SW 1271 (cell line): ENCODE measurements around the gene CORO6.
"Not testable (repeated sequence)": the region's sequence is repeated elsewhere in the genome, so short reads cannot be mapped to it uniquely, and the experiment has no call there.

ENCODE experiments used
- DNase-seq, 2 experiments: peaks; one replicate each; lab custom pipeline; 2025; lab: John Stamatoyannopoulos, UW

CORO6 gene

GRCh38 chr17:29622337-29623282 is at the start of gene CORO6:
TSS of gene CORO6 (minus strand) at chr17:29622912. CDS start at chr17:29621421, 1,491 bp downstream.
- DNase-seq: peak in 1 of 2 experiments; percentile 11

DNA sequence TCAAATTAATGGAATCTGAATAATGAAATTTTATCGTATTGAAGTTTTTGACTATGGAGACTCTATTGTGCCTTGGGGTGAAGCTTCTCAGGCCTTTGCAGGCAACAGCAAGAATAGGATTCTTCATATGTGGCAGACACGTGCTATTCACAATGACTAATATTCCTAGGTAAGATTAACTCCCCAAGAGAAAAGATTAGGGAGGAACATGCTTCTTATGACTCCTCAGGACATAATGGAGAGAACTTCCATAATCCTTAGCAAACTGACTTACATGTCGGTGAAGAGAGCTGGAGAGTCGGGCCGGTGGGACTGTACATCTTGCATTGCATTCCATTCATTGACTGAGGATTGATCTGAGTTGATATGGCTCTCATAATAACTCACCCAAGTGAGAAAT is 48.9 kb upstream of the CORO6 start:
- no peak for DNase-seq

- no peak for DNase-seq
Observed at GRCh38 chr17:29669266-29669665, 46.6 kb upstream of the CORO6 start.

GRCh38 chr17:29667969-29668368 is 45.3 kb upstream of the CORO6 start:
- DNase-seq: no peak

DNA sequence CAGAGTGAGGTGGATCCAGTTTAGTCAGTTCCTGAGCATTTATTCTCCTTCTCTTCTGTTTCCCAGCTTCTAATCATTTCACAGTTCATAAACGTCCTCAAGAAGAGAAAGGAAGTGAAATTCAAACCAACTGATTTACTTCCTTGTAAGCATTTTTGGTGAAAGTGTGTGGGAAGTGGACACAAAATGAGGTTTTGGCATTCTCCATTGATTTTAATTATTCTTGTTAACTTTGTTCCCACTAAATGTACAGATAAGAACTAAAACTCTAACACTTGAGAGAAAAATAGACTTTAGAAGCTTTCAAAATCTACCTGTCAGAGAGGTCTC is 42.7 kb upstream of the CORO6 start:
- DNase-seq: no peak

DNA sequence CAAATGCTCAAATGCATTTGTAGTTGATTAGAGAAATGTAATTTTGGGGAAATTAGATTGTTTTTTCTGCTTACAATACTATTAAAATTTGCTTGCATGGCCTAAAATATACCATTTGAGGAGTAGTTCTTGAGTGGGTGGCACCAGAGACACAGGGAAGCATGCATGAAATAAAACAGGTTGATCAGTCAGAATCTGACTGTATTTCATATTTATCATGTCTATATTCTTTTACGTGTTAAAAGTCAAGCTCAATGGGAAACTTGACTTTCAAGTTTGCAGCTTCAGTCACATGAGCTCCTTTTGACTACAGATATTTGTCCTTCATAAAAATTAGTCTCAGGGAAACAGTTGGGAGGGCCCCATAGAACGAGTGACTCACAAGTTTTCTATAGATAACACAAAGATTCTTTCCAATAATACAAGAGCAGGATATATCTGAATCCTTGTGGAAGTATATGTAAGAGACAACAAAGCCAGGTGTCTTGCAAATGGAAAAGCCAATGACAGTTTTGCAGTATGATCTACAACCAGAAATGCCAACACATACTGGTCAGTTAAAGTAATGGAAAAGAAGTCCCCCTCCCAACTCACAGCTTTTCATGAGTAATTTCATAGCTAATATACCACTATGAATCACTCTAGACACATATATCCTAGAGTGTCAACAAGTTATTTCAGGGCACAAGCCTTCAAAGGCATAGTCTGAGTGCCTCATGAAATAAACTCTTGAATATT is 42.2 kb upstream of the CORO6 start:
- peak in 1 of 2 experiments; percentile 13 for DNase-seq

DNA sequence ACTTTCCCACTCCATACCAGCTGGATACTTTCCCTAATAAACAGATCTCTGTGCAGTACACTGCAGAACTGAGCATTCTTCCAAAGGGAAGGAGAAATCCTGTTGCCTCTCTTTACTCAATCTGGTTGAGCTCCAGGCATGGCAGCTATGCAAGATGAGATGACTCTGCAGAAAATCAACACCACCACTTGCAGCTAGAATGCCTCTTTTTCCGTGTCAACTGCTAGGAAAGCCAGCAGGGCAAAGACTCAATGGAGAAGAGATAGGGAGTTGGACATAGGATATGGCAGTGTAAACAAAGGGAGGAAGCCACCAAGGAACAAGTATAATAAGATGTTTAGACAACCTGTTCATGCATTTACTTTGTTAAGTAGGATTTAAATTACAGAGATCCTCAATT is 40.4 kb upstream of the CORO6 start:
- no peak for DNase-seq

- no peak for DNase-seq
Observed at GRCh38 chr17:29661213-29661612, 38.5 kb upstream of the CORO6 start.

GRCh38 chr17:29659155-29659554 is 36.4 kb upstream of the CORO6 start:
- no peak for DNase-seq

DNA sequence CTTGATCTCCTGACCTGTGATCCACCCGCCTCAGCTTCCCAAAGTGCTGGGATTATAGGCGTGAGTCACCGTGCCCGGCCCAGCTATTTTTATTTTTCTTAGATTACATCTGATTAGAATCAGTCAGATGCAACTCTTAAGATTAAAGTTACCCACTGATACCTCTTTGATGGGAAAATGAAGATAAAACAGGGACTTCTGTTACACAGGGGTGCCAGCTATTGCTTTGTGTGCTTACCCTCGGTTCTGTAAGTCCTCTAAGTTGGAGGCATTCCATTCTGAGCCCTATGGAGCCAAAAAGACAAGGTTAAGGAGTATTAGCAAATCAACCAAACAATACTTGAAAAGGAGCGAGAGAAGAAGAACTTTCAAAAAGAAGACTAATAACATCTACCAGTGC is 32.6 kb upstream of the CORO6 start:
- no peak for DNase-seq

- DNase-seq: no peak
Observed at GRCh38 chr17:29653995-29654714, 31.4 kb upstream of the CORO6 start.

DNA sequence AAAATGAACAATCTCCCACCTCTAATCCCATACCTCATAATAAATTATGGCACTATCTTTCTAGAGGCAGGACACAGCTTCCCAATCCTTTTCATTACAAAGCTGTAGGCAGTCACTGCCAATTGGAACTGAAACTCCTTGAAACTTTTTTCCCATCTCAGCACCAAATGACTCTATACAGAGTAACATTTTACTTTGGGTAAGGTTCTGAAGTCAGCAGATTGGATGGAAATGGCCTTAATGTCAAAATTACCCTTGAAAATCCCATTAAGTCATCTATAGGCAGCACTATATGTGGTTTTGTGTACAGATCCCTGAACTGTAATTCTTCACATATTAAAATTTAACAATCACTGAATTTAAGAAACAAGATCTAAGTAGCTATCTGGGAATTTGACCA is 30.3 kb upstream of the CORO6 start:
- no peak for DNase-seq

GRCh38 chr17:29651913-29652312 is 29.2 kb upstream of the CORO6 start:
- not testable (repeated sequence) for DNase-seq

DNA sequence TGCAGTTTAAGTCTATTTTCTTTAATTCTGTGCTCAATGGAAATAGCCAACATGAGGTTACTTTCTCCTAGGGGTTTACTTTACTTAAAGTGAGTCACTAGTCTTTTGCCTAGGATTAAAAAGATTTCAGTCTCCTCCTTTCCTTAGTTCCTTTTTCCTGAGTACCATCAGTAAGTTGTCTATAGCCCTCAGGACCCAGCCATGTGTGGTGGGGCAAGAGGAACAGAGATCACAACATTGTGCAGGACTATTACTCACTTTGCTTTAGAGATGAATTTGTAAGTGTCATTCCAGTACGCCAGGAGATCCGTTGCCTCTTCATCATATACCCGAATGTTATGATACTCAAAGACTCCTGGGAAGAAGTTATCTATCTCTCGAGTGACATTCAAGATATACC is 27.7 kb upstream of the CORO6 start:
- no peak for DNase-seq

DNA sequence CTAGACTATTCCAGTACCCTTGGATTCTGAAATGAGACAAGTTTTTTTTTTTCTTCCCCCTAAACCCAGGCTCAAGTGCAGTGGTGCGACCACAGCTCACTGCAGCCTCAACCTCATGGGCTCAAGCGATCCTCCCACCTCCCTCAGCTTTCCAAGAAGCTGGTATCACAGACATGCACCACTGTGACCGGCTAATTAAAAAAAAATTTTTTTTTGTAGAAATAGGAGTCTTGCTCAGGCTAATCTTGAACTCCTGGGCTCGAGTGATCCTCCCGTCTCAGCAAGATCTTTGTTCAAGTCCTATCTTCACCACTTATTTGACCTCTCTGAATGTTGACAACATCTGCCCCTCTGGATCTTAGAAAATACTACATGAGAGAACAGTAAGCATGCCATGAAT is 26.6 kb upstream of the CORO6 start:
- DNase-seq: no peak

- no peak for DNase-seq
Observed at GRCh38 chr17:29648005-29648404, 25.3 kb upstream of the CORO6 start.

DNA sequence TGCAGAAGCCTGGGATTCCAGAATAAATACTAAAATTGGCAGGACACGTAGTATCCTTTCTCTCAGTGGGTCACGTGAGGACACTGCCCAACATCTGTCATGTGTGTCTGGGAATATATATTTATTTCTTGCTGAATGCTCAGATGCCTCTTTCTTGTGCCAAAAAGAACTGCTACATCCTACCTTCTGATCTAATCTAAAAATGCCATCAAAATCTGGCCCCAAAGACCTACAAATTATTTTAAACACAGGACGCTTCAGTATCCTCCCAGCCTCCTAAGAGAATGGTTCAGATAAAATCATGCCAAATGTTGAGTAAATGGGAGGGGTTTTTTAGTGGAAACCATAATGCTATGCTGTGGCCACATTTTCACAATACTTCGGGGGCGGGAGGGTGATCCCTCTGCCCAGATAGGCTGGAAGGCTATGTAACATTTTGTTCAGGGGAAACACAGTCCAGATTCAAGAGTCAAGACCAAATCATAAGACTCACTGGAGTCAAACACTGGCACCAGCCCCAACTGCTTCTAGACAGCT is 22.9 kb upstream of the CORO6 start:
- no peak for DNase-seq

DNA sequence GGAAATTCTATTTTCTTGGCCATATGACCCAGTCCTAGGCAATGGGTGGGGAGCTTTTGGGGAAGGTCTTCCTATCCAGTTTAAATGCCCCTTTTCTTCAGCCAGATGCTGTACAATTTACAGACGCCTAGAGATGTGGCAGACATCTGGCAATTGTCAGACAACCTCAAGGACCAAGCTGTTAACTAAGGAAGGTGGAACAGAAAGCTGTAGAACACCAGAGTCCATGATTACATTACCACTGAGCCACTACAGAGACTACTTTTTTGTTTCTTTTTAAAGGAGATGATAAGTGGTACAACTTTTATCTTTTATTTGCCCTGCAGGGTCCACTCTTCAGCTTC is 21.1 kb upstream of the CORO6 start:
- no peak for DNase-seq

DNA sequence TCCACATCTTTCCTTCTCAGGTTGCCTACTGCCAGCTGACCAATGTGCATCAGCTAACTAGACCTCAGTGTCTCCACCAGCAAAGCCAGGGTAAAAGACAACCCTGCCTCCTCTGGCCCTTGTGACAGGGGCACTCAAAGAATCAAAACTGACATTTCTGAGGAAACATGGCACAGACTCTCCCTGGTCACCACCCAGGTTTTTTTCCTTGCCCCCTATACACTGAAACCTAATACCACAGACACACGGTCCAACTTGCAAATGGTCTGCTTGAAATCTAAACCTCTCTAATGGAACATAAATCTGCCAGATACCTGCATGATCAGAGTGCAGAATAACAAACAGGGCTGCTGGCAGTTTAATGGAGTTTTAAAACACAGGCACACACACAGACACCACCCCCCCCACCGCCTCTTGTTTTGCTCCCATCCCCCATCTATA is 19.5 kb upstream of the CORO6 start:
- DNase-seq: no peak

- DNase-seq: no peak
Observed at GRCh38 chr17:29640981-29641642, 18.4 kb upstream of the CORO6 start.

- DNase-seq: no peak
Observed at GRCh38 chr17:29640413-29640812, 17.7 kb upstream of the CORO6 start.

DNA sequence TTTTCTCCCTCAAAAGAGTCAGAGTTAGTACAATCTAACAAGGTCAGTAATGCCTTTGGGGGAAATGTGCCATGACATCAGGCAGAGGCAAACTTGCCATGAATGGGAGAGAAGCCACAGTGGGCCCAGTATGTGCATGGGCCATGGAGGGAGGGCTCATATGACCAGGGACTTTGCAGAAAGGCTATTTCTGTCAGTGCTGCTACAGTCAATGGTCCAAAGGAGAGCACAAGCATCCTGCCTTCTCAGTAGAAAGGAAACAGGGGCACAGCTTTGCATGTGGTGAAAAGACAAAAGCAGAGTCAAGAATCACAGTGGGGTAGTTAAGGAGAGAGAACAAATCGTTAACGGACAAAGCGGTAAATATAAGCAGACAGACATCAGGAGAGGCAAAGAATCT is 11.2 kb upstream of the CORO6 start:
- no peak for DNase-seq
